ENCODE data around the gene ALDH1B1.

DNA sequence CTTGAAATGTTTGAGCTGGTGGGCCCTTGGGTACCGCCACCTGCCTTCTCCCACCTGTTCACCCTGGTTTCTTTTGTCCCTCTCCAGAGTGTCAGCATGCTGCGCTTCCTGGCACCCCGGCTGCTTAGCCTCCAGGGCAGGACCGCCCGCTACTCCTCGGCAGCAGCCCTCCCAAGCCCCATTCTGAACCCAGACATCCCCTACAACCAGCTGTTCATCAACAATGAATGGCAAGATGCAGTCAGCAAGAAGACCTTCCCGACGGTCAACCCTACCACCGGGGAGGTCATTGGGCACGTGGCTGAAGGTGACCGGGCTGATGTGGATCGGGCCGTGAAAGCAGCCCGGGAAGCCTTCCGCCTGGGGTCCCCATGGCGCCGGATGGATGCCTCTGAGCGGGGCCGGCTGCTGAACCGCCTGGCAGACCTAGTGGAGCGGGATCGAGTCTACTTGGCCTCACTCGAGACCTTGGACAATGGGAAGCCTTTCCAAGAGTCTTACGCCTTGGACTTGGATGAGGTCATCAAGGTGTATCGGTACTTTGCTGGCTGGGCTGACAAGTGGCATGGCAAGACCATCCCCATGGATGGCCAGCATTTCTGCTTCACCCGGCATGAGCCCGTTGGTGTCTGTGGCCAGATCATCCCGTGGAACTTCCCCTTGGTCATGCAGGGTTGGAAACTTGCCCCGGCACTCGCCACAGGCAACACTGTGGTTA is 3.3 kb downstream of the ALDH1B1 start:
- no peak for TF ChIP-seq SMC3 (IDR thresholded peaks at IDR 0.05; ENCODE audit: low read depth, low read length)
- no peak for TF ChIP-seq CTCF (IDR thresholded peaks at IDR 0.05)
- TF ChIP-seq RAD21 (IDR thresholded peaks at IDR 0.05; ENCODE audit: low read length), result no peak
- TF ChIP-seq EP300 (IDR thresholded peaks at IDR 0.05; ENCODE audit: borderline replicate concordance in 1 of 2, low read depth in 1 of 2, low read length in 1 of 2), result no peak
- TF ChIP-seq POLR2AphosphoS5 (IDR thresholded peaks at IDR 0.05; ENCODE audit: low read depth, low read length), result no peak
- no peak for TF ChIP-seq YY1 (IDR thresholded peaks at IDR 0.05; ENCODE audit: low read depth)
- TF ChIP-seq, protein P1, sequence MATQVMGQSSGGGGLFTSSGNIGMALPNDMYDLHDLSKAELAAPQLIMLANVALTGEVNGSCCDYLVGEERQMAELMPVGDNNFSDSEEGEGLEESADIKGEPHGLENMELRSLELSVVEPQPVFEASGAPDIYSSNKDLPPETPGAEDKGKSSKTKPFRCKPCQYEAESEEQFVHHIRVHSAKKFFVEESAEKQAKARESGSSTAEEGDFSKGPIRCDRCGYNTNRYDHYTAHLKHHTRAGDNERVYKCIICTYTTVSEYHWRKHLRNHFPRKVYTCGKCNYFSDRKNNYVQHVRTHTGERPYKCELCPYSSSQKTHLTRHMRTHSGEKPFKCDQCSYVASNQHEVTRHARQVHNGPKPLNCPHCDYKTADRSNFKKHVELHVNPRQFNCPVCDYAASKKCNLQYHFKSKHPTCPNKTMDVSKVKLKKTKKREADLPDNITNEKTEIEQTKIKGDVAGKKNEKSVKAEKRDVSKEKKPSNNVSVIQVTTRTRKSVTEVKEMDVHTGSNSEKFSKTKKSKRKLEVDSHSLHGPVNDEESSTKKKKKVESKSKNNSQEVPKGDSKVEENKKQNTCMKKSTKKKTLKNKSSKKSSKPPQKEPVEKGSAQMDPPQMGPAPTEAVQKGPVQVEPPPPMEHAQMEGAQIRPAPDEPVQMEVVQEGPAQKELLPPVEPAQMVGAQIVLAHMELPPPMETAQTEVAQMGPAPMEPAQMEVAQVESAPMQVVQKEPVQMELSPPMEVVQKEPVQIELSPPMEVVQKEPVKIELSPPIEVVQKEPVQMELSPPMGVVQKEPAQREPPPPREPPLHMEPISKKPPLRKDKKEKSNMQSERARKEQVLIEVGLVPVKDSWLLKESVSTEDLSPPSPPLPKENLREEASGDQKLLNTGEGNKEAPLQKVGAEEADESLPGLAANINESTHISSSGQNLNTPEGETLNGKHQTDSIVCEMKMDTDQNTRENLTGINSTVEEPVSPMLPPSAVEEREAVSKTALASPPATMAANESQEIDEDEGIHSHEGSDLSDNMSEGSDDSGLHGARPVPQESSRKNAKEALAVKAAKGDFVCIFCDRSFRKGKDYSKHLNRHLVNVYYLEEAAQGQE (IDR thresholded peaks at IDR 0.05; ENCODE audit: low read depth, low read length), result no peak
